Measurements from ENCODE around the gene NCOA1. TPM values are rescaled to one million over a fixed set of nuclear protein-coding genes. Genes with fewer than 3 reads are reported as not detected.

NCOA1 gene
- total RNA-seq, 1 experiment from 2014 or later: 24.6 TPM

- TF ChIP-seq POLR2AphosphoS5 (IDR thresholded peaks at IDR 0.05; ENCODE audit: low read depth, low read length) (no peak), SIN3A (IDR thresholded peaks at IDR 0.05; ENCODE audit: borderline replicate concordance, insufficient read depth, low read depth, low read length) (no peak), TCF7L2 (IDR thresholded peaks at IDR 0.05; ENCODE audit: low read depth, low read length) (no peak), REST (IDR thresholded peaks at IDR 0.05; ENCODE audit: insufficient read depth in 1 of 2, low read depth in 2 of 2, low read length in 1 of 2) (no peak), CTCF (IDR thresholded peaks at IDR 0.05) (no peak)
- ATAC-seq (no peak), DNase-seq (ENCODE audit: low read depth, low spot score) (no peak)
- Histone ChIP-seq H3K27ac (ENCODE audit: low read length) (no peak overlapping the region), H3K4me3 (ENCODE audit: low read depth in 2 of 2, low read length in 2 of 2) (no peak overlapping the region), H3K9me3 (ENCODE audit: control insufficient read depth, insufficient read depth, low read depth, low read length) (no peaks in the 10 kb centered on the region), H3K4me1 (ENCODE audit: control insufficient read depth, insufficient read depth, low read length) (no peaks in the 10 kb centered on the region), H3K36me3 (ENCODE audit: control insufficient read depth, insufficient read depth, low read length) (no peaks in the 10 kb centered on the region), H3K27me3 (ENCODE audit: control insufficient read depth, insufficient read depth, low read length) (no peaks in the 10 kb centered on the region)
- intact Hi-C loops (cut with micrococcal nuclease; ENCODE audit: unreplicated experiment) (no loop called here), in situ Hi-C loops (cut with HindIII; ENCODE audit: low pct_unique_long_range_greater_than_20kb, low sequenced_read_pairs) (no loop called here)
- POLR2A ChIA-PET: no interaction called here
- BruUV-seq (replicated peaks): no TSS peak
- CTCF ChIA-PET: no interaction called here
Observed at GRCh38 chr2:24571828-24572442, 80.9 kb downstream of the NCOA1 start.

- intact Hi-C loops (cut with micrococcal nuclease; ENCODE audit: unreplicated experiment): no loop called here
- no peak for DNase-seq (ENCODE audit: low read depth, low spot score)
- ATAC-seq: no peak
- Histone ChIP-seq H3K9me3 (ENCODE audit: control insufficient read depth, insufficient read depth, low read depth, low read length) (no peaks in the 10 kb centered on the region), H3K27me3 (ENCODE audit: control insufficient read depth, insufficient read depth, low read length) (no peaks in the 10 kb centered on the region), H3K36me3 (ENCODE audit: control insufficient read depth, insufficient read depth, low read length) (no peaks in the 10 kb centered on the region), H3K4me1 (ENCODE audit: control insufficient read depth, insufficient read depth, low read length) (no peaks in the 10 kb centered on the region), H3K27ac (ENCODE audit: low read length) (no peak overlapping the region), H3K4me3 (ENCODE audit: low read depth in 2 of 2, low read length in 2 of 2) (no peak overlapping the region)
- ChIA-PET POLR2A (no interaction called here), CTCF (no interaction called here)
- in situ Hi-C loops (cut with HindIII; ENCODE audit: low pct_unique_long_range_greater_than_20kb, low sequenced_read_pairs): no loop called here
- no TSS peak for BruUV-seq (replicated peaks)
- no peak for TF ChIP-seq REST (IDR thresholded peaks at IDR 0.05; ENCODE audit: insufficient read depth in 1 of 2, low read depth in 2 of 2, low read length in 1 of 2)
- no peak for TF ChIP-seq POLR2AphosphoS5 (IDR thresholded peaks at IDR 0.05; ENCODE audit: low read depth, low read length)
- no peak for TF ChIP-seq CTCF (IDR thresholded peaks at IDR 0.05)
- TF ChIP-seq TCF7L2 (IDR thresholded peaks at IDR 0.05; ENCODE audit: low read depth, low read length): no peak
- no peak for TF ChIP-seq SIN3A (IDR thresholded peaks at IDR 0.05; ENCODE audit: borderline replicate concordance, insufficient read depth, low read depth, low read length)
Observed at GRCh38 chr2:24576146-24576545, 85.1 kb downstream of the NCOA1 start.

All from Panc1 (cell line).